GM12878 (cell line): Measurements from ENCODE around the gene SPINK4. TPM values are rescaled to one million over a fixed set of nuclear protein-coding genes. Genes with fewer than 3 reads are reported as not detected.

Experiments used
- ATAC-seq: fragments of 200-7000 bp; cut with Tn5 transposase; 3 replicates; pipeline ENCODE4 v1.9.1; 2020; ENCODE audit warnings: mild to moderate bottlenecking, moderate library complexity
- BruUV-seq: library from RNA; stranded (reverse); fragments of 400-500 nt; replicated peaks from 2 replicates; lab custom pipeline; 2021; lab: Mats Ljungman, UMichigan
- CTCF ChIA-PET: fragments of 300-600 bp; sonication (Branson Sonifier 250); formaldehyde crosslinking; extraction: SDS; loops from one replicate; lab custom pipeline; 2021; ENCODE audit warnings: inconsistent platforms; lab: Yijun Ruan, JAX
- POLR2A ChIA-PET: fragments of 350-600 bp; formaldehyde crosslinking; extraction: SDS; loops from one replicate; lab custom pipeline; 2021; ENCODE audit warnings: inconsistent platforms; lab: Charles Lee
- RAD21 ChIA-PET: fragments of 300-600 bp; sonication (Branson Sonifier 250); formaldehyde crosslinking; loops from one replicate; lab custom pipeline; 2023; ENCODE audit warnings: antibody characterized with exemption; ENCODE audit not compliant: unreplicated experiment; lab: Charles Lee
- SMC1A ChIA-PET: fragments of 300-600 bp; sonication (Branson Sonifier 250); formaldehyde crosslinking; loops from one replicate; lab custom pipeline; 2023; ENCODE audit not compliant: unreplicated experiment, uncharacterized antibody; lab: Charles Lee
- DNase-seq: peaks from one replicate; pipeline ENCODE4 v3.0.0-alpha.2; 2011; ENCODE audit warnings: low read depth, low spot score
- FAIRE-seq: peaks from 3 replicates; lab custom pipeline; 2011; peaks lifted over from hg19 to GRCh38; lab: Jason Lieb, UNC
- H2AFZ ChIP-seq: 2 replicates; pipeline ENCODE4 v1.6.0; 2011; ENCODE audit warnings: low read depth, low read length, control low read depth; ENCODE audit not compliant: control insufficient read depth
- H3K27ac ChIP-seq: 2 replicates; pipeline ENCODE4 v1.5.1; 2011; ENCODE audit warnings: control low read depth; ENCODE audit not compliant: control insufficient read depth, insufficient read depth
- H3K27me3 ChIP-seq, 2 experiments: replicated peaks in 1 of 2; 2 replicates each; pipeline versions ENCODE4 v1.6.0 to v1.6.1; 2011; ENCODE audit warnings: low read length in 1 of 2; ENCODE audit not compliant: control insufficient read depth in 2 of 2, insufficient read depth in 2 of 2
- H3K36me3 ChIP-seq, 2 experiments: 2 replicates each; pipeline ENCODE4 v1.5.1; 2011; ENCODE audit warnings: low read length in 1 of 2; ENCODE audit not compliant: control insufficient read depth in 2 of 2, insufficient read depth in 2 of 2
- H3K4me1 ChIP-seq: 2 replicates; pipeline ENCODE4 v1.6.1; 2011; ENCODE audit warnings: mild to moderate bottlenecking, low read length, moderate library complexity, mixed read lengths; ENCODE audit not compliant: control insufficient read depth, insufficient read depth
- H3K4me2 ChIP-seq: 2 replicates; pipeline ENCODE4 v1.6.0; 2011; ENCODE audit warnings: control low read depth; ENCODE audit not compliant: control insufficient read depth, insufficient read depth
- H3K4me3 ChIP-seq: fragments of 200-600 bp; sonication (generic); 2 replicates; pipeline ENCODE4 v1.5.1; 2016
- H3K79me2 ChIP-seq: 2 replicates; pipeline ENCODE4 v1.6.0; 2011; ENCODE audit warnings: low read length; ENCODE audit not compliant: control insufficient read depth, insufficient read depth
- H3K9ac ChIP-seq: 2 replicates; pipeline ENCODE4 v1.8.0; 2011; ENCODE audit warnings: low read length, control low read depth, mixed read lengths; ENCODE audit not compliant: control insufficient read depth, insufficient read depth
- H3K9me3 ChIP-seq: replicated peaks from 3 replicates; pipeline ENCODE4 v1.5.1; 2011; ENCODE audit warnings: mild to moderate bottlenecking, low read length; ENCODE audit not compliant: control insufficient read depth, insufficient read depth
- H4K20me1 ChIP-seq: 2 replicates; pipeline ENCODE4 v1.6.0; 2011; ENCODE audit not compliant: control insufficient read depth, insufficient read depth
- BCL3 ChIP-seq: IDR thresholded peaks from 2 replicates; pipeline ENCODE4 v1.6.1; 2011; ENCODE audit warnings: borderline replicate concordance, low read depth, mild to moderate bottlenecking, moderate library complexity, low read length; ENCODE audit not compliant: insufficient read depth, poor library complexity, severe bottlenecking
- GABPA ChIP-seq: IDR thresholded peaks from 2 replicates; pipeline ENCODE4 v1.6.1; 2014; ENCODE audit warnings: antibody characterized with exemption, low read depth, mild to moderate bottlenecking, inconsistent platforms
- HDAC6 ChIP-seq: fragments of 200-600 bp; sonication (generic); IDR thresholded peaks from one replicate; pipeline ENCODE4 v1.8.0; 2017; ENCODE audit warnings: antibody characterized with exemption; ENCODE audit not compliant: unreplicated experiment
- HDGF ChIP-seq: fragments of 450-650 bp; IDR thresholded peaks from 2 replicates; pipeline ENCODE4 v1.6.1; 2016; ENCODE audit warnings: antibody characterized with exemption
- MLLT1 ChIP-seq: fragments of 450-650 bp; IDR thresholded peaks from 2 replicates; pipeline ENCODE4 v1.6.1; 2016; ENCODE audit warnings: mild to moderate bottlenecking
- POLR2A ChIP-seq: IDR thresholded peaks from 2 replicates; pipeline ENCODE4 v1.6.1; 2011; ENCODE audit warnings: low read depth, mild to moderate bottlenecking, low read length
- POLR2AphosphoS5 ChIP-seq: IDR thresholded peaks from 2 replicates; pipeline ENCODE4 v1.6.1; 2011; ENCODE audit warnings: mild to moderate bottlenecking, low read length, inconsistent platforms
- SMC3 ChIP-seq: IDR thresholded peaks from 2 replicates; pipeline ENCODE4 v1.6.1; 2011; ENCODE audit warnings: low read length, improper control_type of control experiment, borderline replicate concordance
- USF1 ChIP-seq: IDR thresholded peaks from 2 replicates; pipeline ENCODE4 v1.6.1; 2011; ENCODE audit warnings: borderline replicate concordance, low read depth, mild to moderate bottlenecking, moderate library complexity, mixed read lengths, low read length; ENCODE audit not compliant: insufficient read depth; ENCODE audit errors: extremely low read length
- ZNF687 ChIP-seq: fragments of 450-650 bp; IDR thresholded peaks from 2 replicates; pipeline ENCODE4 v1.6.1; 2017; ENCODE audit warnings: mild to moderate bottlenecking, moderate library complexity
- WGBS: methylation state at CpG from one replicate; pipeline ENCODE4 v1.1.6; 2016; ENCODE audit warnings: low lambda C conversion rate; ENCODE audit not compliant: insufficient replicate concordance, insufficient coverage; ENCODE audit errors: missing lambda C conversion rate; 5-methylcytosine and 5-hydroxymethylcytosine counted together
- in situ Hi-C: fragments of 300-500 bp; cut with MboI; formaldehyde crosslinking; loops from 9 replicates; pipeline ENCODE4 v1.14.3; 2018; ENCODE audit warnings: mixed read lengths
- intact Hi-C: fragments of 100-400 bp; cut with micrococcal nuclease; formaldehyde crosslinking; loops from one replicate; pipeline ENCODE4 v1.14.2; 2022; ENCODE audit not compliant: unreplicated experiment
- polyA plus RNA-seq, 11 experiments: library from polyadenylated mRNA; depleted of rRNA in 4 of 11; unstranded in 6 of 11; stranded (reverse) in 5 of 11; fragments of >200 nt; fragmentation: Nextera tagmentation in 4 of 11; fragmentation: Illumina TruSeq in 1 of 11; extraction: Ambion mirVana in 4 of 11; extraction: Trizol in 1 of 11; gene quantifications; 1 replicate in 1 of 11; 2 replicates in 10 of 11; pipeline versions ENCODE4 v1.2.1 to v1.2.3, GENCODE V29; 2011 to 2016; ENCODE audit warnings: inconsistent platforms in 2 of 11, missing spikeins in 2 of 11, low read depth in 1 of 11
- total RNA-seq, 4 experiments: library from RNA; depleted of rRNA in 3 of 4; stranded (reverse); fragments of >200 nt in 3 of 4; fragmentation: Illumina TruSeq in 1 of 4; extraction: Trizol in 1 of 4; gene quantifications; 2 replicates each; pipeline versions ENCODE4 v1.2.1 to v1.2.3, GENCODE V29; 2013 to 2021

Gene SPINK4
- total and polyA plus RNA-seq, 10 of the 15 experiments (the other 5 are each of a cell fraction or from before 2014, with no cell fraction given): not detected

- H3K79me2 ChIP-seq: peaks cover 68% of the 10 kb centered on the region
- TF ChIP-seq SMC3: no peak
- 0 out of 2 replicates have a peak, but pooled peaks have one; percentile 65 for TF ChIP-seq MLLT1
- no peak for TF ChIP-seq BCL3
- no peak for TF ChIP-seq USF1
- 0 out of 2 replicates have a peak, but pooled peaks have one; percentile 50 for TF ChIP-seq POLR2AphosphoS5
- no peak for TF ChIP-seq GABPA
- TF ChIP-seq POLR2A: 0 out of 2 replicates have a peak, but pooled peaks have one; percentile 47
- TF ChIP-seq ZNF687: no peak
- TF ChIP-seq HDGF: peak; percentile 94
- TF ChIP-seq HDAC6: no peak
- peak overlapping the region; percentile 93 for H3K4me2 ChIP-seq
- ChIA-PET SMC1A (interaction anchor here (0.5 to 1.4 kb wide), 5 partner anchors 25 to 914 kb away, joined by 3 to 4 read pairs (median 3); partner anchors contain the start of genes NFX1 and UBAP1), POLR2A (interaction anchor here (0.6 to 1.9 kb wide), 7 partner anchors 18 to 241 kb away, joined by 3 to 10 read pairs (median 3); partner anchors contain the start of genes B4GALT1, DNAJA1 and NFX1), RAD21 (interaction anchor here (0.8 kb wide), 1 partner anchor 25 kb away, joined by 3 read pairs; the partner anchor contains the start of gene NFX1), CTCF (interaction anchor here (1.1 to 1.3 kb wide), 2 partner anchors 22 to 39 kb away, joined by 3 to 5 read pairs; no protein-coding TSS in a partner anchor)
- BruUV-seq: TSS peak; percentile 59
- ATAC-seq (no peak), DNase-seq (no peak), FAIRE-seq (no peak)
- H3K36me3 ChIP-seq: peaks cover 0 to 28% of the 10 kb centered on the region in 2 experiments; a peak in 2 of 4 replicates
- no peaks in the 10 kb centered on the region for H4K20me1 ChIP-seq
- H3K4me3 ChIP-seq: peak overlapping the region; percentile 97
- in situ Hi-C loops: no loop called here
- no peaks in the 10 kb centered on the region for H3K27me3 ChIP-seq
- no peaks in the 10 kb centered on the region for H3K9me3 ChIP-seq
- peak overlapping the region; percentile 99 for H3K9ac ChIP-seq
- intact Hi-C loops: no loop called here
- peak overlapping the region; percentile 98 for H3K27ac ChIP-seq
- peak overlapping the region; percentile 30; the same call in 1 of the 2 replicates for H2AFZ ChIP-seq
- WGBS: 11% methylated on average over 13 of the region's 13 CpGs
- H3K4me1 ChIP-seq: peaks cover 8% of the 10 kb centered on the region
Observed at GRCh38 chr9:33265211-33265865, 25.4 kb downstream of the SPINK4 start.
